H9 (cell line): Measurements from ENCODE around the gene ARHGAP4. TPM values are rescaled to one million over a fixed set of nuclear protein-coding genes. Genes with fewer than 3 reads are reported as not detected.

Experiments used
- DNase-seq: peaks from one replicate; pipeline ENCODE4 v3.0.0-alpha.2; 2017
- H2AFZ ChIP-seq: one replicate; pipeline ENCODE4 v1.6.1; 2013; ENCODE audit warnings: mild to moderate bottlenecking, low read length, control low read depth, moderate library complexity
- H2AK5ac ChIP-seq: 2 replicates; pipeline ENCODE4 v1.6.1; 2013; ENCODE audit warnings: low read length, control low read depth, mixed read lengths; ENCODE audit not compliant: insufficient read length
- H2BK120ac ChIP-seq: one replicate; pipeline ENCODE4 v1.6.1; 2013; ENCODE audit warnings: low read depth, mild to moderate bottlenecking, low read length, control low read depth, inconsistent platforms; ENCODE audit not compliant: poor library complexity, severe bottlenecking
- H2BK12ac ChIP-seq: 2 replicates; pipeline ENCODE4 v1.6.1; 2013; ENCODE audit warnings: low read length, control low read depth, mixed read lengths, low read depth; ENCODE audit not compliant: insufficient read length
- H2BK15ac ChIP-seq: 2 replicates; pipeline ENCODE4 v1.6.1; 2013; ENCODE audit warnings: low read depth, low read length, control low read depth
- H2BK20ac ChIP-seq: one replicate; pipeline ENCODE4 v1.6.1; 2013; ENCODE audit warnings: low read depth, mild to moderate bottlenecking, low read length, control low read depth, inconsistent platforms; ENCODE audit not compliant: poor library complexity, severe bottlenecking
- H2BK5ac ChIP-seq: 2 replicates; pipeline ENCODE4 v1.6.1; 2013; ENCODE audit warnings: low read length, control low read depth, mixed read lengths; ENCODE audit not compliant: insufficient read length
- H3K14ac ChIP-seq: 2 replicates; pipeline ENCODE4 v1.6.1; 2013; ENCODE audit warnings: low read length, control low read depth; ENCODE audit not compliant: insufficient read depth
- H3K18ac ChIP-seq: 2 replicates; pipeline ENCODE4 v1.6.1; 2013; ENCODE audit warnings: low read depth, mild to moderate bottlenecking, mixed read lengths, low read length, control low read depth; ENCODE audit not compliant: insufficient read length
- H3K23ac ChIP-seq: 2 replicates; pipeline ENCODE4 v1.6.1; 2013; ENCODE audit warnings: low read length, control low read depth, mixed read lengths, low read depth; ENCODE audit not compliant: insufficient read length
- H3K23me2 ChIP-seq: 2 replicates; pipeline ENCODE4 v1.6.1; 2013; ENCODE audit warnings: low read depth, mild to moderate bottlenecking, mixed read lengths, low read length, control low read depth; ENCODE audit not compliant: insufficient read length, poor library complexity, severe bottlenecking
- H3K27ac ChIP-seq: 2 replicates; pipeline ENCODE4 v1.5.1; 2013; ENCODE audit warnings: low read length, control low read depth, mixed read lengths, low read depth; ENCODE audit not compliant: insufficient read length
- H3K27me3 ChIP-seq: 2 replicates; pipeline ENCODE4 v1.6.1; 2013; ENCODE audit warnings: low read length, control low read depth, inconsistent platforms; ENCODE audit not compliant: insufficient read depth
- H3K4ac ChIP-seq: 2 replicates; pipeline ENCODE4 v1.6.1; 2013; ENCODE audit warnings: low read depth, mild to moderate bottlenecking, control low read depth, inconsistent platforms, low read length, moderate library complexity
- H3K4me1 ChIP-seq: 2 replicates; pipeline ENCODE4 v1.6.1; 2013; ENCODE audit warnings: low read length, control low read depth, inconsistent platforms; ENCODE audit not compliant: insufficient read depth
- H3K4me2 ChIP-seq: 2 replicates; pipeline ENCODE4 v1.6.1; 2013; ENCODE audit warnings: low read length, control low read depth, mixed read lengths; ENCODE audit not compliant: insufficient read length, insufficient read depth
- H3K56ac ChIP-seq: 2 replicates; pipeline ENCODE4 v1.6.1; 2013; ENCODE audit warnings: low read depth, mild to moderate bottlenecking, mixed read lengths, low read length, control low read depth; ENCODE audit not compliant: insufficient read length
- H3K79me1 ChIP-seq: 2 replicates; pipeline ENCODE4 v1.6.1; 2013; ENCODE audit warnings: low read depth, mild to moderate bottlenecking, moderate library complexity, low read length, control low read depth, inconsistent platforms; ENCODE audit not compliant: insufficient read depth, poor library complexity, severe bottlenecking
- H3K79me2 ChIP-seq: 2 replicates; pipeline ENCODE4 v1.6.1; 2013; ENCODE audit warnings: low read length, control low read depth, inconsistent platforms; ENCODE audit not compliant: insufficient read depth
- H3K9ac ChIP-seq: 2 replicates; pipeline ENCODE4 v1.6.1; 2013; ENCODE audit warnings: low read length, control low read depth, mixed read lengths; ENCODE audit not compliant: insufficient read length; ENCODE audit errors: extremely low read depth
- H3K9me3 ChIP-seq: one replicate; pipeline ENCODE4 v1.6.1; 2013; ENCODE audit warnings: low read depth, low read length, inconsistent platforms; ENCODE audit not compliant: control insufficient read depth
- H3T11ph ChIP-seq: one replicate; pipeline ENCODE4 v1.6.1; 2013; ENCODE audit warnings: mild to moderate bottlenecking, low read length, control low read depth, inconsistent platforms
- H4K20me1 ChIP-seq: one replicate; pipeline ENCODE4 v1.6.1; 2013; ENCODE audit not compliant: control insufficient read depth, insufficient read length, insufficient read depth
- H4K5ac ChIP-seq: 2 replicates; pipeline ENCODE4 v1.6.1; 2013; ENCODE audit warnings: low read depth, mild to moderate bottlenecking, mixed read lengths, low read length, control low read depth; ENCODE audit not compliant: insufficient read length
- H4K8ac ChIP-seq: replicated peaks from 2 replicates; pipeline ENCODE4 v1.6.1; 2013; ENCODE audit warnings: low read length, control low read depth, mixed read lengths, low read depth; ENCODE audit not compliant: insufficient read length
- H4K91ac ChIP-seq: 2 replicates; pipeline ENCODE4 v1.6.1; 2013; ENCODE audit warnings: low read depth, mild to moderate bottlenecking, moderate library complexity, mixed read lengths, low read length, control low read depth; ENCODE audit not compliant: insufficient read length
- H3K27ac Mint-ChIP-seq, 3 experiments: 2 replicates in 2 of 3; 3 replicates in 1 of 3; pipeline ENCODE4 v1.8.0; 2020 to 2021; ENCODE audit warnings: mixed read lengths in 3 of 3, mild to moderate bottlenecking in 1 of 3, moderate library complexity in 1 of 3
- H3K27me3 Mint-ChIP-seq: 2 replicates; pipeline ENCODE4 v1.8.0; 2021; ENCODE audit warnings: low read depth, mild to moderate bottlenecking, moderate library complexity, mixed read lengths
- H3K36me3 Mint-ChIP-seq, 3 experiments: 2 replicates in 2 of 3; 3 replicates in 1 of 3; pipeline ENCODE4 v1.8.0; 2020 to 2021; ENCODE audit warnings: low read depth in 3 of 3, mixed read lengths in 3 of 3; ENCODE audit not compliant: insufficient read depth in 1 of 3
- H3K4me1 Mint-ChIP-seq, 2 experiments: 2 replicates each; pipeline ENCODE4 v1.8.0; 2020; ENCODE audit warnings: mixed read lengths in 2 of 2
- H3K4me3 Mint-ChIP-seq, 2 experiments: 2 replicates in 1 of 2; 3 replicates in 1 of 2; pipeline ENCODE4 v1.8.0; 2020 to 2021; ENCODE audit warnings: mild to moderate bottlenecking in 2 of 2, mixed read lengths in 2 of 2, moderate library complexity in 1 of 2
- H3K9me3 Mint-ChIP-seq, 2 experiments: 2 replicates in 1 of 2; 3 replicates in 1 of 2; pipeline ENCODE4 v1.8.0; 2020; ENCODE audit warnings: mild to moderate bottlenecking in 2 of 2, mixed read lengths in 2 of 2, moderate library complexity in 1 of 2
- CTCF ChIP-seq: fragments of 200-600 bp; sonication (generic); conservative IDR thresholded peaks from 3 replicates; pipeline ENCODE4 v1.8.0; 2021; ENCODE audit warnings: antibody characterized with exemption, mild to moderate bottlenecking
- WGBS: extraction: QIAGEN DNeasy Blood & Tissue Kit; methylation state at CpG from one replicate; pipeline ENCODE4 v1.1.7; 2013; ENCODE audit warnings: missing lambda C conversion rate, low lambda C conversion rate, mixed read lengths; ENCODE audit not compliant: insufficient read length; ENCODE audit errors: extremely low coverage; 5-methylcytosine and 5-hydroxymethylcytosine counted together
- total RNA-seq: library from RNA; stranded (reverse); gene quantifications from 2 replicates; pipeline ENCODE4 v1.2.1, GENCODE V29; 2021

Gene ARHGAP4
- total RNA-seq, 1 experiment from 2014 or later = 37.8 TPM

GRCh38 chrX:153878969-153879653, 47.0 kb downstream of the ARHGAP4 start:
- Histone ChIP-seq H2BK120ac (no peak overlapping the region), H4K91ac (no peak overlapping the region), H3K18ac (no peak overlapping the region), H2BK15ac (no peak overlapping the region), H4K8ac (no peak overlapping the region), H3K27me3 (no peaks in the 10 kb centered on the region), H3K4me2 (peak overlapping the region; percentile 25), H2BK12ac (no peak overlapping the region), H3K14ac (no peak overlapping the region), H3K4me1 (no peaks in the 10 kb centered on the region; the same call in none of the 2 replicates), H3K9ac (no peak overlapping the region), H2BK20ac (no peak overlapping the region), H4K5ac (no peak overlapping the region), H3K9me3 (no peaks in the 10 kb centered on the region), H3K23ac (no peak overlapping the region), H3K27ac (no peak overlapping the region), H4K20me1 (no peaks in the 10 kb centered on the region), H3K79me2 (no peaks in the 10 kb centered on the region), H3K23me2 (peaks cover 3% of the 10 kb centered on the region), H2BK5ac (no peak overlapping the region), H3K56ac (no peak overlapping the region), H3K4ac (no peak overlapping the region), H3K79me1 (no peaks in the 10 kb centered on the region), H2AK5ac (no peak overlapping the region), H3T11ph (no peak overlapping the region), H2AFZ (no peak overlapping the region)
- peaks cover 6 to 16% (median 6%) of the 10 kb centered on the region in 3 experiments; a peak in 6 of 7 replicates for H3K36me3 Mint-ChIP-seq
- TF ChIP-seq CTCF = peak; percentile 18; the same call in 1 of the 3 replicates
- peaks cover 32 to 60% of the 10 kb centered on the region in 2 experiments for H3K4me1 Mint-ChIP-seq
- H3K4me3 Mint-ChIP-seq = peak overlapping the region; percentile 45 to 62
- H3K27ac Mint-ChIP-seq = peak overlapping the region; percentile 75 to 91 (median 85); a peak in 4 of 7 replicates
- peaks cover 56 to 73% of the 10 kb centered on the region in 2 experiments for H3K9me3 Mint-ChIP-seq
- peaks cover 21% of the 10 kb centered on the region for H3K27me3 Mint-ChIP-seq
- no CpG with 5 or more reads among the region's 28 CpGs for WGBS
- peak; percentile 61 for DNase-seq
